Nephron (organoid): Measurements from ENCODE around the gene UBXN1.
A peak's percentile ranks its signal among the peaks of the same experiment; 100 is the strongest.

Source experiments
- H3K27ac Mint-ChIP-seq, 3 experiments: 2 replicates each; pipeline ENCODE4 v1.8.0; 2020; ENCODE audit warnings: mixed read lengths in 3 of 3, mild to moderate bottlenecking in 2 of 3, moderate library complexity in 1 of 3
- H3K27me3 Mint-ChIP-seq: 2 replicates; pipeline ENCODE4 v1.8.0; 2021; ENCODE audit warnings: low read depth, mild to moderate bottlenecking, moderate library complexity, mixed read lengths
- H3K36me3 Mint-ChIP-seq: 2 replicates; pipeline ENCODE4 v1.8.0; 2020; ENCODE audit warnings: low read depth, mixed read lengths
- H3K4me1 Mint-ChIP-seq: 2 replicates; pipeline ENCODE4 v1.8.0; 2020; ENCODE audit warnings: mixed read lengths
- H3K4me3 Mint-ChIP-seq, 3 experiments: 2 replicates each; pipeline ENCODE4 v1.8.0; 2020; ENCODE audit warnings: mild to moderate bottlenecking in 3 of 3, mixed read lengths in 3 of 3, moderate library complexity in 2 of 3
- H3K9me3 Mint-ChIP-seq: 2 replicates; pipeline ENCODE4 v1.8.0; 2020; ENCODE audit warnings: mixed read lengths
- CTCF ChIP-seq, 3 experiments: fragments of 200-600 bp; sonication (generic); IDR thresholded peaks; one replicate each; pipeline ENCODE4 v1.5.0; 2021; ENCODE audit warnings: antibody characterized with exemption in 3 of 3; ENCODE audit not compliant: unreplicated experiment in 3 of 3

UBXN1 gene

GRCh38 chr11:62712276-62712812, 33.5 kb upstream of the UBXN1 start:
- Mint-ChIP-seq H3K27me3 (no peaks in the 10 kb centered on the region), H3K9me3 (no peaks in the 10 kb centered on the region), H3K4me1 (peaks cover 29% of the 10 kb centered on the region), H3K36me3 (peaks cover 63% of the 10 kb centered on the region), H3K4me3 (peak overlapping the region in 2 of 3 experiments; percentile 13 to 20), H3K27ac (peak overlapping the region; percentile 60 to 86 (median 80))
- TF ChIP-seq CTCF (IDR thresholded peaks at IDR 0.05; ENCODE audit: unreplicated experiment in 3 of 3): no peak

DNA sequence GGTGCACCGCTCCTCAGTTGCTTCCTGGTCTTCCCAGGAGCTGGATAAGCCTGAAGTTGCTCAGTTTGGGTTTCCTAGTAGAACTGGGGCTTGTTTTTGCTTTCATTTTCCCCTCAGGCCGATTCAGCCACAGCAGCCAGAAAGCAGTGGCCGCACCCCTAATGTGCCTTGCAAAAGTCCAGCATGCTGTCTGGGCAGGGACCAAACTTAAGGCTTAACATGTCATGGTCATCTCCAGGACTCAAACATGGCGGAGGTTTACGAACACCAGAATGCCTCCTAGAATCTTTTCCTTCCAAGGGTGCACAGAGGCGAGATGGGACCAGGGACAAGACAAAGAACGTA, 31.1 kb upstream of the UBXN1 start:
- Mint-ChIP-seq H3K27me3 (no peaks in the 10 kb centered on the region), H3K4me3 (peak overlapping the region; percentile 83 to 91 (median 90)), H3K27ac (peak overlapping the region; percentile 96 to 99 (median 97)), H3K36me3 (peaks cover 42% of the 10 kb centered on the region), H3K4me1 (peaks cover 48% of the 10 kb centered on the region), H3K9me3 (no peaks in the 10 kb centered on the region)
- no peak for TF ChIP-seq CTCF (IDR thresholded peaks at IDR 0.05; ENCODE audit: unreplicated experiment in 3 of 3)

- Mint-ChIP-seq H3K4me3 (peak overlapping the region; percentile 83 to 91 (median 90)), H3K27ac (peak overlapping the region; percentile 96 to 99 (median 97)), H3K36me3 (peaks cover 38% of the 10 kb centered on the region), H3K27me3 (no peaks in the 10 kb centered on the region), H3K9me3 (no peaks in the 10 kb centered on the region), H3K4me1 (peaks cover 49% of the 10 kb centered on the region)
- no peak for TF ChIP-seq CTCF (IDR thresholded peaks at IDR 0.05; ENCODE audit: unreplicated experiment in 3 of 3)
These were observed 30.6 kb upstream of the UBXN1 start for GRCh38 chr11:62709247-62710000.

- H3K9me3 Mint-ChIP-seq: no peaks in the 10 kb centered on the region
These were observed 29.9 kb upstream of the UBXN1 start for GRCh38 chr11:62708793-62709192.

DNA sequence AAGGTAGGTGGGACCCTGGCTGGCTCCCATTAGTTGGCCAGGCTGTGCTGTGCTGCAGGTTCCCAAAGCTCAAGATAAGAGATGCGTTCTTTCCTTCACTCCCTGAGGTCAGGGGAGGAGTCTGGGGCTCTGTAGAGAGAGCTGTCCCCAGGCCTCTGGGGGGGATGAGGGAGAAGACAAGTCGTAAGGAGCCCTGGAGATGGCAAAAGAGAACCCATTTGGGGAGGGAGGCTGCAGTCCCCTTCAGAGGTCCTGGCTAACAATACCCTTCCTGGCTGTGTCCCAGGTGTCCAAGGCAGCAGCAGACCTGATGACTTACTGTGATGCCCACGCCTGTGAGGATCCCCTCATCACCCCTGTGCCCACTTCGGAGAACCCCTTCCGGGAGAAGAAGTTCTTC, 29.5 kb upstream of the UBXN1 start:
- Mint-ChIP-seq H3K4me1 (peaks cover 46% of the 10 kb centered on the region), H3K27me3 (no peaks in the 10 kb centered on the region), H3K4me3 (peak overlapping the region; percentile 83 to 91 (median 90)), H3K36me3 (peaks cover 30% of the 10 kb centered on the region), H3K9me3 (no peaks in the 10 kb centered on the region), H3K27ac (peak overlapping the region; percentile 96 to 99 (median 97))
- TF ChIP-seq CTCF (IDR thresholded peaks at IDR 0.05; ENCODE audit: unreplicated experiment in 3 of 3): no peak

More at GRCh38 chr11:62708793-62709192, 29.9 kb upstream of the UBXN1 start:
- no peak for TF ChIP-seq CTCF (IDR thresholded peaks at IDR 0.05; ENCODE audit: unreplicated experiment in 3 of 3)
- Mint-ChIP-seq H3K27ac (peak overlapping the region; percentile 96 to 99 (median 97)), H3K4me3 (peak overlapping the region; percentile 83 to 91 (median 90)), H3K27me3 (no peaks in the 10 kb centered on the region), H3K4me1 (peaks cover 49% of the 10 kb centered on the region), H3K36me3 (peaks cover 33% of the 10 kb centered on the region)
